ENCODE data around the gene FAM221B.

Gene FAM221B

GRCh38 chr9:35847792-35848572 lies 19.4 kb upstream of the FAM221B start:
- in situ Hi-C loops (cut with MboI; ENCODE audit: low sequenced_read_pairs) = no loop called here

GRCh38 chr9:35845824-35846771 lies 17.6 kb upstream of the FAM221B start:
- in situ Hi-C loops (cut with MboI; ENCODE audit: low sequenced_read_pairs) = no loop called here

GRCh38 chr9:35844628-35845270 lies 16.2 kb upstream of the FAM221B start:
- in situ Hi-C loops (cut with MboI; ENCODE audit: low sequenced_read_pairs) = no loop called here

- in situ Hi-C loops (cut with MboI; ENCODE audit: low sequenced_read_pairs) = no loop called here
These were observed 14.3 kb upstream of the FAM221B start for GRCh38 chr9:35842795-35843194.

GRCh38 chr9:35842020-35842745 lies 13.7 kb upstream of the FAM221B start:
- in situ Hi-C loops (cut with MboI; ENCODE audit: low sequenced_read_pairs) = no loop called here

GRCh38 chr9:35841645-35841900 lies 13.0 kb upstream of the FAM221B start:
- in situ Hi-C loops (cut with MboI; ENCODE audit: low sequenced_read_pairs) = no loop called here

GRCh38 chr9:35840881-35841644 lies 12.5 kb upstream of the FAM221B start:
- in situ Hi-C loops (cut with MboI; ENCODE audit: low sequenced_read_pairs) = no loop called here

- in situ Hi-C loops (cut with MboI; ENCODE audit: low sequenced_read_pairs) = no loop called here
These were observed 11.4 kb upstream of the FAM221B start for GRCh38 chr9:35839926-35840325.

- in situ Hi-C loops (cut with MboI; ENCODE audit: low sequenced_read_pairs) = no loop called here
These were observed 8.1 kb upstream of the FAM221B start for GRCh38 chr9:35836595-35836994.

- in situ Hi-C loops (cut with MboI; ENCODE audit: low sequenced_read_pairs) = no loop called here
These were observed 7.2 kb upstream of the FAM221B start for GRCh38 chr9:35835766-35836165.

GRCh38 chr9:35835216-35835632 lies 6.7 kb upstream of the FAM221B start:
- in situ Hi-C loops (cut with MboI; ENCODE audit: low sequenced_read_pairs) = no loop called here

GRCh38 chr9:35834260-35835215 lies 6.0 kb upstream of the FAM221B start:
- in situ Hi-C loops (cut with MboI; ENCODE audit: low sequenced_read_pairs) = no loop called here

GRCh38 chr9:35832814-35833213 lies 4.3 kb upstream of the FAM221B start:
- in situ Hi-C loops (cut with MboI; ENCODE audit: low sequenced_read_pairs) = no loop called here

- in situ Hi-C loops (cut with MboI; ENCODE audit: low sequenced_read_pairs) = no loop called here
These were observed 2.5 kb upstream of the FAM221B start for GRCh38 chr9:35831040-35831439.

GRCh38 chr9:35829764-35830096 lies 1.2 kb upstream of the FAM221B start:
- in situ Hi-C loops (cut with MboI; ENCODE audit: low sequenced_read_pairs) = no loop called here

GRCh38 chr9:35829084-35829763 lies 692 bp upstream of the FAM221B start, which contains the start of gene TMEM8B:
Gene TMEM8B (plus strand): TSS chr9:35829228. CDS start chr9:35829448, 220 bp downstream.
- in situ Hi-C loops (cut with MboI; ENCODE audit: low sequenced_read_pairs) = no loop called here

- in situ Hi-C loops (cut with MboI; ENCODE audit: low sequenced_read_pairs) = no loop called here
These were observed 1.0 kb downstream of the FAM221B start for GRCh38 chr9:35827486-35827885.

- in situ Hi-C loops (cut with MboI; ENCODE audit: low sequenced_read_pairs) = no loop called here
These were observed 2.3 kb downstream of the FAM221B start for GRCh38 chr9:35826071-35826701.
